Hair follicular keratinocyte (primary cell): ENCODE measurements around the gene SLC9A9. TPM values are rescaled to one million over a fixed set of nuclear protein-coding genes. Genes with fewer than 3 reads are reported as not detected.

Experiments
- total RNA-seq: library from RNA; depleted of rRNA; stranded (reverse); fragments of >200 nt; gene quantifications from 2 replicates; pipeline ENCODE4 v1.2.3, GENCODE V29; 2015

SLC9A9 gene
- total RNA-seq, result 2.0 and 5.7 TPM in 2 replicates

DNA sequence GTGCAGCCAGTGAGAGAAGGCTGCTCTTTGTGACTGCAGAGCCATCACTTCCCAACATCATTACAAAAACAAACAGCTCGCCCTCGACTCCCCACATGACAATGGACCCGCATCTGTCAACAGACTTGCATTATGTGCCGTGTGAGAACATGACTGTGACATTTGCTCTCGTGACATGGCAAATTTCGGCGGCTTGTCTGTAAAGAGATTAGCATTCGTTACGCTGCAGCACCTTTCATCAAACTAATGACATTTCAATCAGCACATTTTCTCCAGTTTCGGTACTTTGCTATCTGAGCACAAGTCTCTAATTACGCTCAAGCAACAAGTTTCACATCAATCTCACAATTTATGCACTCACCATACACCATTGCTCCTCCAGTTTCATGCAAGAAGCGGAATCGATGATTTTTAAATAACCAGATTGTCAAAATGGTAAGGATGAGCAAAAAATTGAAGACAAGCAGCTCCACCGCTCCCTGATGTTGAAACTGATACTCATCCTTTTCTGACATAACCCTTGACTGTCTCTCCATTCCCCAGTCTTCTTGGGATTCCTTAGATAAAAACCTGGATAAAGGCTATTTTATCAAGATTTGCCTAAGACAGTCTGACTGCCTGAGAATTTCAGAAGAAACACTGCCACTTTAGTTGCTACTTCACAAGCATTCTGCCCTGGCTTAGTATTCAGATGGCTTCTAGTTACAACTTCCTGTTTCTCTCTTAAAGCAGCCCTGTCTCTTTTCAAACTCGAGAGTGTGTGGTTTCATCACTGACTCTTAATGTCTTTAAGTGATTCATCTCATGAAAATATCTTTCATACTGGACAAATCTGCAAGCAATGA lies at the start of gene SLC9A9:
SLC9A9 (minus strand) TSS at position 682 of the 845 bp plus-strand sequence; CDS start at position 536, 146 bp downstream.

Other genes starting within 250 kb of the SLC9A9 start
- gene DIPK2A, start 123.4 kb upstream of the SLC9A9 start, total RNA-seq, result 12.0 TPM in 2 replicates